IMR-90 (cell line): ENCODE results near the gene BCL2. TPM values are rescaled to one million over a fixed set of nuclear protein-coding genes. Genes with fewer than 3 reads are reported as not detected.

ENCODE experiments used
- ATAC-seq: fragments of 200-7000 bp; cut with Tn5 transposase; 2 replicates; pipeline ENCODE4 v1.9.1; 2020; ENCODE audit warnings: low read depth, mild to moderate bottlenecking, moderate library complexity
- BruUV-seq: library from RNA; stranded (reverse); fragments of 400-500 nt; replicated peaks from 2 replicates; lab custom pipeline; 2021; lab: Mats Ljungman, UMichigan
- CTCF ChIA-PET: fragments of 300-600 bp; formaldehyde crosslinking; extraction: SDS; loops from one replicate; lab custom pipeline; 2021; ENCODE audit warnings: antibody characterized with exemption; lab: Yijun Ruan, JAX
- POLR2A ChIA-PET: fragments of 300-600 bp; sonication (Branson Sonifier 250); formaldehyde crosslinking; loops from one replicate; lab custom pipeline; 2022; ENCODE audit warnings: antibody characterized with exemption; ENCODE audit not compliant: unreplicated experiment; lab: Charles Lee
- DNase-seq: peaks from one replicate; pipeline ENCODE4 v3.0.0; 2013
- H2AFZ ChIP-seq: replicated peaks from 2 replicates; pipeline ENCODE3; 2013; ENCODE audit warnings: low read length, mild to moderate bottlenecking; ENCODE audit not compliant: poor library complexity
- H2AK5ac ChIP-seq: 2 replicates; pipeline ENCODE4 v1.6.1; 2013; ENCODE audit warnings: low read depth, low read length, inconsistent platforms
- H2AK9ac ChIP-seq: replicated peaks from 2 replicates; pipeline ENCODE3; 2013; ENCODE audit warnings: mild to moderate bottlenecking, low read depth, low read length, moderate library complexity; ENCODE audit not compliant: poor library complexity
- H2BK120ac ChIP-seq: 2 replicates; pipeline ENCODE4 v1.6.1; 2013; ENCODE audit warnings: low read depth, low read length, inconsistent platforms
- H2BK15ac ChIP-seq: 3 replicates; pipeline ENCODE4 v1.6.1; 2013; ENCODE audit warnings: low read depth, low read length, inconsistent platforms
- H2BK20ac ChIP-seq: 2 replicates; pipeline ENCODE4 v1.6.1; 2013; ENCODE audit warnings: low read depth, mild to moderate bottlenecking, inconsistent platforms, low read length, moderate library complexity
- H2BK5ac ChIP-seq: 2 replicates; pipeline ENCODE4 v1.6.1; 2013; ENCODE audit warnings: mild to moderate bottlenecking, low read depth, low read length, inconsistent platforms; ENCODE audit not compliant: poor library complexity, severe bottlenecking
- H3K14ac ChIP-seq: replicated peaks from 2 replicates; pipeline ENCODE4 v1.6.1; 2013; ENCODE audit warnings: low read depth, low read length, inconsistent platforms
- H3K18ac ChIP-seq: 2 replicates; pipeline ENCODE4 v1.6.1; 2013; ENCODE audit warnings: low read depth, low read length, control low read depth
- H3K23ac ChIP-seq: 2 replicates; pipeline ENCODE4 v1.6.1; 2013; ENCODE audit warnings: low read depth, low read length, inconsistent platforms
- H3K27ac ChIP-seq: 2 replicates; pipeline ENCODE4 v1.5.1; 2013; ENCODE audit warnings: mild to moderate bottlenecking, control low read depth, low read length; ENCODE audit not compliant: insufficient read depth
- H3K27me3 ChIP-seq: 2 replicates; pipeline ENCODE4 v1.6.1; 2013; ENCODE audit warnings: low read length; ENCODE audit not compliant: control insufficient read depth, insufficient read depth
- H3K36me3 ChIP-seq: 2 replicates; pipeline ENCODE4 v1.6.1; 2013; ENCODE audit warnings: low read length, mixed read lengths; ENCODE audit not compliant: control insufficient read depth, insufficient read depth
- H3K4ac ChIP-seq: 2 replicates; pipeline ENCODE4 v1.6.1; 2013; ENCODE audit warnings: low read depth, low read length, inconsistent platforms
- H3K4me1 ChIP-seq: 2 replicates; pipeline ENCODE4 v1.6.1; 2013; ENCODE audit warnings: low read length, mixed read lengths; ENCODE audit not compliant: control insufficient read depth, insufficient read depth
- H3K4me2 ChIP-seq: 2 replicates; pipeline ENCODE4 v1.6.1; 2013; ENCODE audit warnings: low read depth, mild to moderate bottlenecking, control low read depth, low read length, moderate library complexity
- H3K4me3 ChIP-seq: 2 replicates; pipeline ENCODE4 v1.5.1; 2013; ENCODE audit warnings: low read depth, mild to moderate bottlenecking, control low read depth, low read length, moderate library complexity; ENCODE audit not compliant: insufficient read depth
- H3K56ac ChIP-seq: 2 replicates; pipeline ENCODE4 v1.6.1; 2013; ENCODE audit warnings: low read length, inconsistent platforms; ENCODE audit not compliant: insufficient read depth; ENCODE audit errors: extremely low read depth
- H3K79me1 ChIP-seq, 2 experiments: 2 replicates each; pipeline ENCODE4 v1.6.1; 2013; ENCODE audit warnings: low read length in 2 of 2, inconsistent platforms in 1 of 2, low read depth in 1 of 2
- H3K9ac ChIP-seq: 2 replicates; pipeline ENCODE4 v1.6.1; 2013; ENCODE audit warnings: low read depth, low read length, control low read depth
- H3K9me1 ChIP-seq: 2 replicates; pipeline ENCODE4 v1.6.1; 2013; ENCODE audit warnings: low read length, inconsistent platforms; ENCODE audit not compliant: insufficient read depth
- H3K9me3 ChIP-seq: 2 replicates; pipeline ENCODE4 v1.6.1; 2013; ENCODE audit warnings: low read length; ENCODE audit not compliant: control insufficient read depth, insufficient read depth
- H4K20me1 ChIP-seq: 2 replicates; pipeline ENCODE4 v1.6.1; 2013; ENCODE audit warnings: low read length, inconsistent platforms; ENCODE audit not compliant: insufficient read depth
- H4K5ac ChIP-seq: 2 replicates; pipeline ENCODE4 v1.6.1; 2013; ENCODE audit warnings: mild to moderate bottlenecking, low read depth, low read length, control low read depth
- H4K8ac ChIP-seq, 2 experiments: 2 replicates each; pipeline ENCODE4 v1.6.1; 2013; ENCODE audit warnings: low read depth in 2 of 2, low read length in 2 of 2, control low read depth in 1 of 2, inconsistent platforms in 1 of 2
- H4K91ac ChIP-seq: 2 replicates; pipeline ENCODE4 v1.6.1; 2013; ENCODE audit warnings: low read depth, low read length, inconsistent platforms; ENCODE audit not compliant: insufficient read depth
- FOS ChIP-seq: fragments of 150-350 bp; IDR thresholded peaks from 2 replicates; pipeline ENCODE4 v1.6.1; 2016; ENCODE audit warnings: low read depth, low read length
- MAFK ChIP-seq: IDR thresholded peaks from 2 replicates; pipeline ENCODE4 v1.6.1; 2012; ENCODE audit warnings: low read depth, low read length, improper control_type of control experiment
- POLR2A ChIP-seq: IDR thresholded peaks from 2 replicates; pipeline ENCODE4 v1.6.1; 2012; ENCODE audit warnings: mild to moderate bottlenecking, low read depth, low read length
- RAD21 ChIP-seq: IDR thresholded peaks from 2 replicates; pipeline ENCODE4 v1.6.1; 2012; ENCODE audit warnings: low read length, improper control_type of control experiment
- RCOR1 ChIP-seq: IDR thresholded peaks from 2 replicates; pipeline ENCODE4 v1.6.1; 2012; ENCODE audit warnings: mild to moderate bottlenecking, low read length, improper control_type of control experiment; ENCODE audit not compliant: insufficient replicate concordance
- WGBS, 2 experiments: methylation state at CpG; one replicate each; pipeline versions ENCODE4 v1.1.5 to v1.1.7; 2013; ENCODE audit warnings: missing lambda C conversion rate in 2 of 2; ENCODE audit not compliant: insufficient read length in 1 of 2; ENCODE audit errors: extremely low coverage in 2 of 2; 5-methylcytosine and 5-hydroxymethylcytosine counted together
- dilution Hi-C: fragments of 300-500 bp; cut with HindIII; formaldehyde crosslinking; loops from one replicate; pipeline ENCODE4 v1.14.3; 2018; ENCODE audit warnings: low sequenced_read_pairs; ENCODE audit not compliant: unreplicated experiment
- in situ Hi-C: fragments of 300-500 bp; cut with MboI; formaldehyde crosslinking; loops from 3 replicates; pipeline ENCODE4 v1.14.3; 2019; ENCODE audit warnings: low sequenced_read_pairs, inconsistent platforms, mixed read lengths
- intact Hi-C: fragments of 100-400 bp; cut with micrococcal nuclease; formaldehyde crosslinking; loops from 2 replicates; pipeline ENCODE4 v1.10.0; 2022
- polyA plus RNA-seq, 3 experiments: library from polyadenylated mRNA; depleted of rRNA; stranded (reverse); fragments of >200 nt; gene quantifications; 2 replicates each; pipeline ENCODE4 v1.2.3, GENCODE V29; 2012; ENCODE audit warnings: low replicate concordance in 1 of 3
- total RNA-seq: library from RNA; depleted of rRNA; stranded (reverse); fragments of >200 nt; gene quantifications from 2 replicates; pipeline ENCODE4 v1.2.3, GENCODE V29; 2012
- TF ChIP-seq, protein P1 (sequence below): fragments of 150-350 bp; IDR thresholded peaks from 2 replicates; pipeline ENCODE4 v1.6.1; 2017; ENCODE audit warnings: mild to moderate bottlenecking, antibody characterized with exemption, low read length, low read depth

The BCL2 gene
- total and polyA plus RNA-seq, 2 of the 4 experiments (the other 2 are of a cell fraction): 0.24 to 0.54 TPM

DNA sequence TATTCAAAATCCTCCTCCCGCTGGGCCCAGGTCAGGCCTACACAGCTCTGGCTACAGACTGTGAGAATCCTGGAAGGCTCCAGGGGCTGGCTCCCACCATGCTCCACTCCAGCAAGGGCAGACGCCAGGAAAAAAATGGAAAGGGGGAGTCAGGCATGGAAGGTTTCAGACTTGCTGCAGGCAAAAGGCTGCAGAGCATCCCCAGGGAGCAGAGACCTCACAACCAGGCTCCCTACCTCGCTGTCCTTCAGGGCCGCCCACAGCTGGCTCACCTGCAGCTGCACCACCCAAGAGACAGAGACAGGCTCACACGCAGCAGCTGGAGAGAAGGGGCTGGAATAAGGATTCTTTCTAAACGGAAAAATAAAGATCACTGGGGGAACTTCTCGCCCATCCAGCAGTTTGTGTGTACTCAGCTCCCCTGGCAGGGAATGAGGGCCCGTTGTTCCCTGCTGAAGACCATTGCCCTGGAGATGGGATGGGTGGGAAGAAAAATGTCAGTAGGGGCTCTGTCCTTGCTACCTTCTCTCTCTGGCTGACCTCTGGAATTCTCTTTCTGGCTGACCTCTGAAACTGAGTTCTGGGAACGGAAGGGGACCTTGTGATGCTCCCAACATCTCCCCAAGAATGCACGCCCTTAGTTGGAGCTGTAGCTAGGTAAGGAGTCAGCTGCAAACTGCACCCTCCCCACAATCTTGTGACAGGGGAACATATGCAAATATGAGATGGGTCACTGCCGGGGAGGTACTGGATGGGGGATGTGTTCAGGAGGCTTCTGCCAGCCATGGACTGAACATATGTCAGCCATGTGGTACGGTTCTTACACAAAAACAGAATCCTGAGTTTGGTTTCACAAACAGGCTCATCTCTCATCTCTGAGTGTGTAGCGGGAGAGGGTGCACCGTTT is 34.5 kb downstream of the BCL2 start:
- no peak for ATAC-seq
- Histone ChIP-seq H3K56ac (no peak overlapping the region), H3K4me2 (no peak overlapping the region), H4K8ac (no peak overlapping the region), H3K14ac (no peak overlapping the region), H2AFZ (no peak overlapping the region), H3K9ac (no peak overlapping the region), H2BK20ac (no peak overlapping the region), H4K91ac (no peak overlapping the region), H3K18ac (no peak overlapping the region), H2AK5ac (no peak overlapping the region), H4K20me1 (no peaks in the 10 kb centered on the region), H3K9me1 (no peaks in the 10 kb centered on the region), H3K36me3 (no peaks in the 10 kb centered on the region), H3K79me1 (no peaks in the 10 kb centered on the region), H2BK120ac (no peak overlapping the region), H2BK15ac (no peak overlapping the region), H3K4me1 (no peaks in the 10 kb centered on the region), H3K4ac (no peak overlapping the region), H2AK9ac (no peak overlapping the region), H3K27me3 (peaks cover 1% of the 10 kb centered on the region), H3K9me3 (no peaks in the 10 kb centered on the region), H3K4me3 (no peak overlapping the region), H3K27ac (no peak overlapping the region), H4K5ac (no peak overlapping the region), H3K23ac (no peak overlapping the region), H2BK5ac (no peak overlapping the region)
- BruUV-seq: no TSS peak
- no peak for DNase-seq
- in situ Hi-C loops: no loop called here
- CTCF ChIA-PET: no interaction called here
- WGBS, 2 experiments: 33% methylated on average over 1 of the region's 14 CpGs; no CpG with 5 or more reads in 1 of the 2 experiments
- dilution Hi-C loops: no loop called here
- POLR2A ChIA-PET: no interaction called here
- TF ChIP-seq MAFK (no peak), POLR2A (no peak), FOS (no peak), RAD21 (no peak), RCOR1 (no peak)
- TF ChIP-seq, protein P1, sequence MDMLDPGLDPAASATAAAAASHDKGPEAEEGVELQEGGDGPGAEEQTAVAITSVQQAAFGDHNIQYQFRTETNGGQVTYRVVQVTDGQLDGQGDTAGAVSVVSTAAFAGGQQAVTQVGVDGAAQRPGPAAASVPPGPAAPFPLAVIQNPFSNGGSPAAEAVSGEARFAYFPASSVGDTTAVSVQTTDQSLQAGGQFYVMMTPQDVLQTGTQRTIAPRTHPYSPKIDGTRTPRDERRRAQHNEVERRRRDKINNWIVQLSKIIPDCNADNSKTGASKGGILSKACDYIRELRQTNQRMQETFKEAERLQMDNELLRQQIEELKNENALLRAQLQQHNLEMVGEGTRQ: no peak
- intact Hi-C loops: no loop called here
